Esophagus squamous epithelium (tissue), 4 donors: Measurements from ENCODE around the gene CTNND2.

Source experiments
- POLR2A ChIP-seq, 4 donors: fragments of 450-650 bp; IDR thresholded peaks; one replicate each; pipeline ENCODE4 v1.6.1; 2017; ENCODE audit warnings: antibody characterized with exemption in 4 of 4, mild to moderate bottlenecking in 4 of 4, moderate library complexity in 3 of 4
- TF ChIP-seq, protein P1 (sequence below), 6 experiments: fragments of 450-650 bp in 4 of 6; fragments of 200-600 bp in 2 of 6; sonication (generic) in 2 of 6; IDR thresholded peaks; one replicate each; pipeline ENCODE4 v1.5.1; 2016 to 2019; ENCODE audit warnings: antibody characterized with exemption in 6 of 6, mild to moderate bottlenecking in 4 of 6, moderate library complexity in 4 of 6

DNA sequence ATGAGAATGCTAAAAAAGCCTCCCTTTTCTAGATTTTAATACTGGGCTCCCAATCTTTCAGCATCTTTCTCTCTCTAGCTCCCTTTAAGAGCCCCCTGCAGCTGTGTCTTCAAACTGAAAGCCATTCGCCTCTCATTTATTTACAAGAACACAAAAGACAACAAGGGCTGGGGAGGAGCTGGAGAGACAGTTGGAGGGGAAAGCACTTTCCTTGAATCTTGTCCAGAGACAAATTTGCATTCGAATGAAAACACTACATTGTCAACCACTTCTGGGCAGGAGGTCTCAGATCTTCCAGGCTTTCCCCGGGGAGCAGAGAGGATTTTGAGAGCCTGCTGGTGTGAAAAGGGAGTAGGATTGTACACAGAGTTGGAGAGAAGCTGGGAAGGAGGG lies 518.3 kb downstream of the CTNND2 start:
- TF ChIP-seq, protein P1, sequence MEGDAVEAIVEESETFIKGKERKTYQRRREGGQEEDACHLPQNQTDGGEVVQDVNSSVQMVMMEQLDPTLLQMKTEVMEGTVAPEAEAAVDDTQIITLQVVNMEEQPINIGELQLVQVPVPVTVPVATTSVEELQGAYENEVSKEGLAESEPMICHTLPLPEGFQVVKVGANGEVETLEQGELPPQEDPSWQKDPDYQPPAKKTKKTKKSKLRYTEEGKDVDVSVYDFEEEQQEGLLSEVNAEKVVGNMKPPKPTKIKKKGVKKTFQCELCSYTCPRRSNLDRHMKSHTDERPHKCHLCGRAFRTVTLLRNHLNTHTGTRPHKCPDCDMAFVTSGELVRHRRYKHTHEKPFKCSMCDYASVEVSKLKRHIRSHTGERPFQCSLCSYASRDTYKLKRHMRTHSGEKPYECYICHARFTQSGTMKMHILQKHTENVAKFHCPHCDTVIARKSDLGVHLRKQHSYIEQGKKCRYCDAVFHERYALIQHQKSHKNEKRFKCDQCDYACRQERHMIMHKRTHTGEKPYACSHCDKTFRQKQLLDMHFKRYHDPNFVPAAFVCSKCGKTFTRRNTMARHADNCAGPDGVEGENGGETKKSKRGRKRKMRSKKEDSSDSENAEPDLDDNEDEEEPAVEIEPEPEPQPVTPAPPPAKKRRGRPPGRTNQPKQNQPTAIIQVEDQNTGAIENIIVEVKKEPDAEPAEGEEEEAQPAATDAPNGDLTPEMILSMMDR (IDR thresholded peaks at IDR 0.05): no peak
- TF ChIP-seq POLR2A (IDR thresholded peaks at IDR 0.05): no peak
